HepG2 (cell line): ENCODE measurements around the gene MRM3. TPM values are rescaled to one million over a fixed set of nuclear protein-coding genes. Genes with fewer than 3 reads are reported as not detected.

ENCODE experiments used
- ATAC-seq: fragments of 200-7000 bp; cut with Tn5 transposase; 3 replicates; pipeline ENCODE4 v1.9.1; 2020; ENCODE audit warnings: mild to moderate bottlenecking, moderate library complexity
- BruUV-seq: library from RNA; stranded (reverse); fragments of 400-500 nt; replicated peaks from 2 replicates; lab custom pipeline; 2021; lab: Mats Ljungman, UMichigan
- CTCF ChIA-PET: fragments of 300-600 bp; formaldehyde crosslinking; extraction: SDS; loops from one replicate; lab custom pipeline; 2021; ENCODE audit warnings: low total read pairs, inconsistent platforms, low intra/inter-chr PET ratio; lab: Yijun Ruan, JAX
- POLR2A ChIA-PET: fragments of 350-600 bp; sonication (Branson Sonifier 250); formaldehyde crosslinking; loops from one replicate; lab custom pipeline; 2020; ENCODE audit warnings: antibody characterized with exemption, inconsistent platforms; lab: Yijun Ruan, JAX
- DNase-seq: peaks from one replicate; pipeline ENCODE4 v3.0.0-alpha.2; 2015; ENCODE audit warnings: low spot score
- FAIRE-seq: peaks from 3 replicates; lab custom pipeline; 2011; peaks lifted over from hg19 to GRCh38; lab: Jason Lieb, UNC
- H2AFZ ChIP-seq: one replicate; pipeline ENCODE4 v1.6.1; 2011; ENCODE audit warnings: low read length, inconsistent platforms
- H3K27ac ChIP-seq: fragments of 300-600 bp; 3 replicates; pipeline ENCODE4 v1.8.0; 2011; ENCODE audit warnings: mixed run types, mild to moderate bottlenecking, mixed read lengths, low read length, inconsistent platforms; ENCODE audit not compliant: insufficient read depth; ENCODE audit errors: extremely low read length
- H3K27me3 ChIP-seq, 2 experiments: fragments of 200-600 bp in 1 of 2; 2 replicates in 1 of 2; 3 replicates in 1 of 2; pipeline versions ENCODE4 v1.6.0 to v1.8.0; 2011; ENCODE audit warnings: low read length in 2 of 2, mild to moderate bottlenecking in 2 of 2, moderate library complexity in 2 of 2, inconsistent platforms in 1 of 2; ENCODE audit not compliant: insufficient read depth in 2 of 2, control insufficient read depth in 1 of 2
- H3K36me3 ChIP-seq, 2 experiments: fragments of 200-600 bp in 1 of 2; replicated peaks in 1 of 2; 2 replicates in 1 of 2; 3 replicates in 1 of 2; pipeline versions ENCODE4 v1.5.1 to v1.8.0; 2011; ENCODE audit warnings: low read length in 2 of 2, inconsistent platforms in 1 of 2; ENCODE audit not compliant: insufficient read depth in 2 of 2, control insufficient read depth in 1 of 2
- H3K4me1 ChIP-seq: 2 replicates; pipeline ENCODE4 v1.5.1; 2012; ENCODE audit warnings: low read length, inconsistent platforms; ENCODE audit not compliant: insufficient read depth
- H3K4me2 ChIP-seq: 2 replicates; pipeline ENCODE4 v1.6.0; 2011; ENCODE audit warnings: low read depth, low read length, inconsistent platforms
- H3K4me3 ChIP-seq, 3 experiments: fragments of 200-600 bp in 1 of 3; sonication (generic), shearing (Covaris generic) in 1 of 3; replicated peaks in 1 of 3; 2 replicates each; pipeline ENCODE4 v1.5.1; 2011 to 2016; ENCODE audit warnings: low read length in 3 of 3, inconsistent platforms in 2 of 3, low read depth in 2 of 3, mild to moderate bottlenecking in 2 of 3, control low read depth in 1 of 3, mixed read lengths in 1 of 3; ENCODE audit not compliant: insufficient read depth in 1 of 3
- H3K79me2 ChIP-seq: one replicate; pipeline ENCODE4 v1.6.1; 2011; ENCODE audit warnings: low read length, inconsistent platforms; ENCODE audit not compliant: insufficient read depth
- H3K9ac ChIP-seq: 2 replicates; pipeline ENCODE4 v1.6.0; 2011; ENCODE audit warnings: mild to moderate bottlenecking, low read depth, low read length, inconsistent platforms; ENCODE audit not compliant: insufficient read depth
- H3K9me3 ChIP-seq: 2 replicates; pipeline ENCODE4 v1.5.1; 2012; ENCODE audit warnings: mild to moderate bottlenecking, low read length
- H4K20me1 ChIP-seq: 2 replicates; pipeline ENCODE4 v1.6.0; 2011; ENCODE audit warnings: inconsistent platforms, mild to moderate bottlenecking, low read length, moderate library complexity; ENCODE audit not compliant: insufficient read depth
- MXD4 ChIP-seq: IDR thresholded peaks from 2 replicates; pipeline ENCODE4 v1.6.1; 2016; ENCODE audit warnings: mild to moderate bottlenecking, missing biosample characterization, missing genetic modification reagents
- NR2F2 ChIP-seq: IDR thresholded peaks from 2 replicates; pipeline ENCODE4 v1.6.1; 2012; ENCODE audit warnings: low read depth, inconsistent platforms, borderline replicate concordance
- RBFOX2 ChIP-seq: fragments of 200-400 bp; formaldehyde crosslinking; IDR thresholded peaks from 2 replicates; pipeline ENCODE4 v1.6.1; 2017; ENCODE audit warnings: low read depth, mild to moderate bottlenecking, low read length
- SAP130 ChIP-seq: IDR thresholded peaks from 2 replicates; pipeline ENCODE4 v1.6.1; 2016; ENCODE audit warnings: low read depth
- ZBTB3 ChIP-seq: sonication (generic); formaldehyde crosslinking; IDR thresholded peaks from 2 replicates; pipeline ENCODE4 v1.4.0; 2020; ENCODE audit warnings: low read depth, mild to moderate bottlenecking, moderate library complexity, missing genetic modification reagents, borderline replicate concordance
- ZFP62 ChIP-seq: sonication (generic); formaldehyde crosslinking; IDR thresholded peaks from 2 replicates; pipeline ENCODE4 v1.4.0; 2020; ENCODE audit warnings: missing genetic modification reagents
- ZMAT3 ChIP-seq: sonication (generic); formaldehyde crosslinking; conservative IDR thresholded peaks from 2 replicates; pipeline ENCODE4 v1.7.0; 2021; ENCODE audit warnings: missing genetic modification reagents
- ZNF468 ChIP-seq: sonication (generic); formaldehyde crosslinking; IDR thresholded peaks from 2 replicates; pipeline ENCODE4 v1.8.0; 2022; ENCODE audit warnings: mild to moderate bottlenecking, moderate library complexity, missing genetic modification reagents
- ZNF607 ChIP-seq: sonication (generic); formaldehyde crosslinking; IDR thresholded peaks from 2 replicates; pipeline ENCODE4 v1.5.1; 2020; ENCODE audit warnings: missing genetic modification reagents, mild to moderate bottlenecking, borderline replicate concordance
- ZNF670 ChIP-seq: sonication (generic); formaldehyde crosslinking; IDR thresholded peaks from 2 replicates; pipeline ENCODE4 v1.8.0; 2022; ENCODE audit warnings: mild to moderate bottlenecking, missing genetic modification reagents, borderline replicate concordance
- WGBS: methylation state at CpG from one replicate; pipeline ENCODE4 v1.1.6; 2017; ENCODE audit warnings: low lambda C conversion rate; 5-methylcytosine and 5-hydroxymethylcytosine counted together
- in situ Hi-C: cut with HindIII; loops from 2 replicates; pipeline ENCODE4 v1.10.0; 2017; ENCODE audit warnings: low pct_unique_long_range_greater_than_20kb; ENCODE audit not compliant: extremely low pct_ligation_motif_present
- intact Hi-C: fragments of 100-400 bp; cut with micrococcal nuclease; formaldehyde crosslinking; loops from one replicate; pipeline ENCODE4 v1.10.0; 2022; ENCODE audit not compliant: unreplicated experiment
- polyA plus RNA-seq, 8 experiments: library from polyadenylated mRNA; depleted of rRNA in 3 of 8; stranded (reverse) in 7 of 8; unstranded in 1 of 8; fragments of >200 nt; fragmentation: Illumina TruSeq in 4 of 8; extraction: Trizol in 4 of 8; gene quantifications; 2 replicates each; pipeline versions ENCODE4 v1.2.1 to v1.2.3, GENCODE V29; 2011 to 2016; ENCODE audit warnings: low read depth in 4 of 8, missing spikeins in 1 of 8, mixed read lengths in 1 of 8; ENCODE audit not compliant: insufficient read depth in 1 of 8
- total RNA-seq, 5 experiments: library from RNA; depleted of rRNA; stranded (reverse); fragments of >200 nt; fragmentation: Illumina TruSeq; extraction: Trizol; gene quantifications; 2 replicates each; pipeline ENCODE4 v1.2.3, GENCODE V29; 2016; ENCODE audit warnings: low read depth in 1 of 5
- TF ChIP-seq, protein P1 (sequence below): sonication (generic); formaldehyde crosslinking; IDR thresholded peaks from 2 replicates; pipeline ENCODE4 v1.8.0; 2022; ENCODE audit warnings: mild to moderate bottlenecking, missing genetic modification reagents, moderate library complexity
- TF ChIP-seq, protein P2 (sequence below): IDR thresholded peaks from 2 replicates; pipeline ENCODE4 v1.6.1; 2016; ENCODE audit warnings: low read depth

The MRM3 gene
- total and polyA plus RNA-seq, 2 of the 13 experiments (the other 11 are each of a cell fraction or from before 2014, with no cell fraction given): 12.3 to 25.5 TPM

DNA sequence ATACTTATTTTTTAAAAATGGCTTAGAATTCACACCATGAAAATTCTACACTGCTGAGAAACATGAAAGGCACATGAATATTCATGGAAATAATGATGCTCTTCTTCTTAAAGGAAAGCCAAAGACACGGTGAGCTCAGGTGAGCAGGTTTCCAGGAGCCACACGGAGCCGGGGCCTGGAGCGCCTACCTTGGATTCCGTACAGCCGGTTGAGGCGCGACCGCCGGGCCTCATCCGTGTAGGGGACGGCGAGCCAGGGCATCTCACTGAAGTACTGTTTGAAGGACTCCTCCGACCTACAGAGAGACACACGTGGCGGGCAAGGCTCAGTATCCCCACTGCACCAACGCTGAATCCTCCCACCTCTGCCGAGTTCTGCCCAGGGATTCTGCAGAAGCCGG is 37.1 kb downstream of the MRM3 start (continued):
- no peak for TF ChIP-seq ZNF468 (CRISPR knock-in tag)

DNA sequence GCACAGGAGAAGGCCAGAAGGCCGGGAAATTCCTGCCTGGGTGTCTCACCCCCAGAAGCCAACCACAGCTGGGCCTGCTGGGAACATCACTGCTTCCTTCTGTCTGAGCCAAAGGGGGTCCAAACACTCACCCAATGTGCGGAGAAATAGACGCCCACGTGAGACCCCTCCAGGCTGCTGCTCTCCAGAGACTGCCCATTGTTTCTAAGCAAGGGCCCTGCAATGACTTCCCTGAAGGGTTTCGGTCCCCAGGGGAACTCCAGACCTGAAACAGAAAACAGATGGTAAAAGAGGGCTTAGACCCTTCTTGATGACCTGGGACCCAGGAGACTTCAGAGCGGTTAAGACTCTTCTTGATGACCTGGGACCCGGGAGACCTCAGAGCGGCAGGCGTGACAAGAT is 41.3 kb downstream of the MRM3 start:
- no peak for FAIRE-seq
- no TSS peak for BruUV-seq

More for the DNA sequence above, 41.3 kb downstream of the MRM3 start:
- no peak overlapping the region for H3K9ac ChIP-seq
- DNase-seq (no peak), ATAC-seq (no peak)
- H3K27me3 ChIP-seq: no peaks in the 10 kb centered on the region
- no peak overlapping the region for H3K27ac ChIP-seq
- 95% methylated on average over 9 of the region's 9 CpGs for WGBS
- H3K79me2 ChIP-seq: no peaks in the 10 kb centered on the region
- H2AFZ ChIP-seq: no peak overlapping the region
- no peaks in the 10 kb centered on the region for H3K4me1 ChIP-seq
- no peak overlapping the region for H3K4me3 ChIP-seq
- in situ Hi-C loops (no loop called here), intact Hi-C loops (no loop called here)
- ChIA-PET POLR2A (no interaction called here), CTCF (no interaction called here)
- H3K4me2 ChIP-seq: no peak overlapping the region
- no peaks in the 10 kb centered on the region for H3K9me3 ChIP-seq
- no peaks in the 10 kb centered on the region for H4K20me1 ChIP-seq
- TF ChIP-seq ZMAT3 (CRISPR knock-in tag) (no peak), RBFOX2 (no peak), ZFP62 (CRISPR knock-in tag) (no peak), NR2F2 (no peak), ZNF607 (no peak), ZBTB3 (CRISPR knock-in tag) (no peak), SAP130 (CRISPR knock-in tag) (no peak), ZNF670 (no peak), MXD4 (CRISPR knock-in tag) (no peak)
- TF ChIP-seq, protein P1, sequence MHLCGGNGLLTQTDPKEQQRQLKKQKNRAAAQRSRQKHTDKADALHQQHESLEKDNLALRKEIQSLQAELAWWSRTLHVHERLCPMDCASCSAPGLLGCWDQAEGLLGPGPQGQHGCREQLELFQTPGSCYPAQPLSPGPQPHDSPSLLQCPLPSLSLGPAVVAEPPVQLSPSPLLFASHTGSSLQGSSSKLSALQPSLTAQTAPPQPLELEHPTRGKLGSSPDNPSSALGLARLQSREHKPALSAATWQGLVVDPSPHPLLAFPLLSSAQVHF (CRISPR knock-in tag): no peak
- TF ChIP-seq, protein P2, sequence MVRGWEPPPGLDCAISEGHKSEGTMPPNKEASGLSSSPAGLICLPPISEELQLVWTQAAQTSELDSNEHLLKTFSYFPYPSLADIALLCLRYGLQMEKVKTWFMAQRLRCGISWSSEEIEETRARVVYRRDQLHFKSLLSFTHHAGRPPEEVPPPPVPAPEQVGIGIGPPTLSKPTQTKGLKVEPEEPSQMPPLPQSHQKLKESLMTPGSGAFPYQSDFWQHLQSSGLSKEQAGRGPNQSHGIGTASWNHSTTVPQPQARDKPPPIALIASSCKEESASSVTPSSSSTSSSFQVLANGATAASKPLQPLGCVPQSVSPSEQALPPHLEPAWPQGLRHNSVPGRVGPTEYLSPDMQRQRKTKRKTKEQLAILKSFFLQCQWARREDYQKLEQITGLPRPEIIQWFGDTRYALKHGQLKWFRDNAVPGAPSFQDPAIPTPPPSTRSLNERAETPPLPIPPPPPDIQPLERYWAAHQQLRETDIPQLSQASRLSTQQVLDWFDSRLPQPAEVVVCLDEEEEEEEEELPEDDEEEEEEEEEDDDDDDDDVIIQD (CRISPR knock-in tag): no peak
- peaks cover 10 to 30% of the 10 kb centered on the region in 2 experiments; a peak in 4 of 5 replicates for H3K36me3 ChIP-seq
